Activated T-cell treated with anti-CD3 and anti-CD28 coated beads for 48 hours (primary cell): ENCODE data around the gene C7orf33.
"Not testable (repeated sequence)": the region's sequence is repeated elsewhere in the genome, so short reads cannot be mapped to it uniquely, and the experiment has no call there.

ENCODE experiments used
- DNase-seq: peaks from one replicate; pipeline ENCODE4 v3.0.0-alpha.2; 2020; ENCODE audit warnings: low read depth

C7orf33 gene, protein sequence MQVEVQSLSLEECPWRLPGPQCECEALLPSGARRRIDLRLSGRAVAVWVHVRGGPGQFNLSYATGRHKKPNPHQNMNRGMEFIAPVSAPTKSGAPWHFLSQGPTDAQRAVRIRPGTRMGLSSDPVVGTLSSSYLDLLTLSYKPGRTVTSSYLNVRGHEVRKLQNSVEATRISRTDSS

GRCh38 chr7:148590471-148590870 is at the start of gene C7orf33:
Gene C7orf33, plus strand, starts transcription at chr7:148590766. Its CDS starts 160 bp downstream, at chr7:148590926.
- no peak for DNase-seq

DNA sequence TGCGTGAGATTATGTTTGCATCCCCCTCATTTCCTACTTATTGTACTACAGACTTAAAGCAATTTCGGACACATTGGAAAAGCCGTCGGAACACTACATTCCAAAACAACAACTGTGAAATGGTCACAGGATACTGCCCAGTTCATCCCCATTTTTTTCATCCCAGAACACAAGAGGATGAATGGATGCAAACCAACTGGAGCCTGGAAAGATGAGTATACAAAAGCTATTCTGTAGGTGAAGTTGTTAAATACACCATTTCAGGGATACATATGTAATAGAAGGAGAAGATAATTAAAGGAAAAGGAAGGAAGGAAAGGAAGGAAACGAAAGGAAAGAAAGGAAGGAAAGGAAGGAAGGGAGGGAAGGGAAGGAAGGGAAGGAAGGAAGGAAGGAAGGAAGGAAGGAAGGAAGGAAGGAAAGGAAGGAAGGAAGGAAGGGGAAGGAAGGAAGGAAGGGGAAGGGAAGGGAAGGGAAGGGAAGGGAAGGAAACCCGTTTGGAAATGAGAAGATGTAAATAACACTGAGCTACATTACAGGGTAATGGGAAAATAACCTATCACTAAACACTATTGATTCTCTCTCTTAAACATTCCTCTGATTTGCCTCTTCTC is 48.6 kb upstream of the C7orf33 start:
- no peak for DNase-seq

DNA sequence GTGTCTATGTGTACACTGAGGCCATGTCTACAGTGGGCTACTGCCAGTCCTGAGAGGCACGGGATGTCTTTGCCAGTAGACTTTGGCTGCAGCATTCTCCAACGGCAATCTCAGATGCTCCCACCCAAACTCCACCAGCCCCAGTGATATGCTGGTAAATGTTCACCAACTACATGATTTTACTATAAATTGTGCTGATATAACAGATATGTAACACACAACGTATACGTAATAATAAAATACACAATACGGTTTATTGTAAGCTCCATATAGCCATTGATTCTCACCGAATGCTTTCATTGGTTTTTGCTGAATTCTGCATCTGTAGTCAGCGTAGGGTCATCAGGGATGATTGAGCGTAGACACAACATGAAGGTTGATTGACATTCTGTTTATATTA is 47.3 kb upstream of the C7orf33 start:
- no peak for DNase-seq

- no peak for DNase-seq
These were observed 45.4 kb upstream of the C7orf33 start for GRCh38 chr7:148545172-148545571.

DNA sequence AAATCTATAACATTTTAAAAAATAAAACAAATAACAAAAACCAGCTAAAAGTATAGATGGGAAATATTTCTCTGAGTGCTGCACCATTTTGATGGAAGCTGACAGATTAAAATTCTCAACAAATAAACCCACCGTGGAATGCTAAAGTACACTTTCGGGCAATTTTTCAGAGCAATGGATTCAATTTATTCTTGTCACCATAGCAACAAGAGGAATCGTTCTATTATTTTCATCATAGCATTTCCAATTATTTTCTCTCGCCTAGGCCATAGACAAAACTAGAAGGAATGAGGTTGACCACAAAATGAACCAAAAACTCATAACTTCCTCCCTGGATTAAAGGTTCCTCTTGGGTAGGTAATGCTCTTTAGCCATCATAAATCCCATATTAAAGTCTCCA is 44.6 kb upstream of the C7orf33 start:
- no peak for DNase-seq

GRCh38 chr7:148546857-148547256 is 43.7 kb upstream of the C7orf33 start:
- no peak for DNase-seq

- no peak for DNase-seq
These were observed 42.6 kb upstream of the C7orf33 start for GRCh38 chr7:148547951-148548350.

GRCh38 chr7:148553979-148554378 is 36.6 kb upstream of the C7orf33 start:
- no peak for DNase-seq

DNA sequence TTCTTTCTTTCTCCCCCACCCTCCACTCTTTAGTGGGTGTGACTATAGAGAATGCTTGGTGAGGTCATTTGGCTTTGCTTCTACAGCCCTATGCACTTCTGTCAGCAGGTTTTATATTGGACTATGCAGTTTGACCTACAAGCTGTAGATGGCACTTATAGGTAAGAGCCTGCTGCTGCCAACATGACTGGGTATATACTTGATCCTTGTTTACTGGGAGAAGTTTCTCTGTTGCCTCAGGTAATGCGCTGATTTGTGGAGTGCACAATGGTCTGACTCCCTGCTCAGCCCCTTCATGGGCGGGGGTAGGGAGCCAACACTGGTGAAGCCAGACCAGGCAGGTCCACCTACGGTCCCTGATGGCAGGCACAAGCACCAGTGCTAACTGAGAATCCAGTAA is 33.7 kb upstream of the C7orf33 start:
- DNase-seq: no peak

- no peak for DNase-seq
These were observed 31.7 kb upstream of the C7orf33 start for GRCh38 chr7:148558914-148559313.

DNA sequence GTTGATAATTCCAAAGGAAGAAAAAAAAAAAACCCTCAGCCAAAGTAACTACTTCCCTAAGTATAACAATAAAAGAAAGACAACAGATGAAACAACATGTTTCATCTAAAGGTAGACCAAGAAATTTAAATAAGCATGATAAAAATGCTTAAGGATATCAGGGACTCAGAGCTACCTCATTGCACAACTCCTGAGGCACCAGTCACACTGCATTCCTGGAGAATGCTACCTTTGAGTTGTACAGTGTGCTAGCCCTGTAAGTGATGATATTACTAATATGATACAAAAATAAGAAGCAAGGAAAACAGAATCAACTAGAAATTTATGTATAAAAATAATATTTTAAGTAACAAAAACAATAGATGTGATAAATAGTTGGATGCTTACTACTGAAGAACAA is 29.5 kb upstream of the C7orf33 start:
- DNase-seq: no peak

GRCh38 chr7:148563583-148564274 is 26.8 kb upstream of the C7orf33 start:
- DNase-seq: no peak

- DNase-seq: peak; percentile 38
These were observed 26.2 kb upstream of the C7orf33 start for GRCh38 chr7:148564275-148564951.

DNA sequence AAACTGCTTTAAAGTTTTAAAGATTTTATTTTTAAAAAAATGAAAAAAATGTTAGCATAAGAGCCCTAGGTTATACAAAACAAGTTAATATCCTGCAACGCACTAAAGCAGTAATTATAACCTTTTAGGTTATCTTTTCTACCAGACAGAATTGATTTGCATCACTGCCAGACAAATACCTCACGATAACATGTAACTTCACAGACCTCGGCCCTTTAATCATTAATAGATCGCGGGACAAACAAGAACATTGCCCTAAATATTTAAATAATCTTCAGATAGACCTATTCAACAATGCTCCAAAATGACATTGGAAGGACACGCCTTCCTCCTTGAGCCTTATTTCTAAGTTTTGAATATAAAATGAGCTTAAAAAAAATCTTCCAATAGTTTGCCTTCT is 23.8 kb upstream of the C7orf33 start:
- no peak for DNase-seq

DNA sequence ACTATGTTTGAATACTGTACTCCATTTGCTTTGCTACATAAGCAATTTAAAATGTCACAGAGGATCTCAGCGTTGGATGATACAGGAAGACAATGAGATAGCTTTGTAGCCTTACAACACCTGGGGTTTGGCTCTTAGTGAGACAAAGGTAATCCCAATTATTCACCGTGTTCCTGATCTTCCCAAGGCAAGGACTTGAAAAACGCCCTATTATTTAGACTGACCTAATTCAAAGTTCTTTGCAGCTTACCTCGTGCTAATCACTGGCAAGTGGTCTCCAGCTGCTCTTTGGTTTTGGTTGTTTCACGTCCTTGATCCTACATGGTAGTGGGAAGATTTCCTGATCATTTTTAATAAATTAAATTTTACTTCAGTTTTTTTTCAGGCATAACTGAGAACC is 23.0 kb upstream of the C7orf33 start:
- no peak for DNase-seq

- no peak for DNase-seq
These were observed 20.1 kb upstream of the C7orf33 start for GRCh38 chr7:148570510-148570909.

DNA sequence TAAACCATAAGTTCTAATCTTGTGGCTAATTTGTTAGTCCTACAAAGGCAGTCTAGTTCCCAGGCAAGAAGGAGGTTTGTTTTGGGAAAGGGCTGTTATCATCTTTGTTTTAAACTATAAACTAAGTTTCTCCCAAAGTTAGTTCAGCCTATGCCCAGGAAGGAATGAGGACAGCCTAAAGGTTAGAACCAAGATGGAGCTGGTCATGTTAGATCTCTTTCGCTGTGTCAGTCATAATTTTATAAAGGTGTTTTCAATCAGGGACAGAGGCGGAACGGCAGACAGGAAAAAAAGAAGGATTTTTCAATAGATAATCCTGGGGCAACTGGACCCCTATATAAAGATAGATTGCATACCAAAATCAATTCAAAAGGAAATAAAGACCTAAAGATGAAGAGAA is 19.6 kb upstream of the C7orf33 start:
- DNase-seq: not testable (repeated sequence)

- no peak for DNase-seq
These were observed 19.2 kb upstream of the C7orf33 start for GRCh38 chr7:148571381-148571780.

GRCh38 chr7:148572067-148572522 is 18.5 kb upstream of the C7orf33 start:
- no peak for DNase-seq

- not testable (repeated sequence) for DNase-seq
These were observed 17.0 kb upstream of the C7orf33 start for GRCh38 chr7:148573581-148573980.

- DNase-seq: peak; percentile 62
These were observed 14.7 kb upstream of the C7orf33 start for GRCh38 chr7:148575640-148576411.

- DNase-seq: no peak
These were observed 11.2 kb upstream of the C7orf33 start for GRCh38 chr7:148579366-148579765.
